HG03342 (cell line): Measurements from ENCODE around the gene SCO2.

Source experiments
- ATAC-seq: cut with Tn5 transposase; IDR thresholded peaks from one replicate; pipeline ENCODE4 v1.9.1; 2021; ENCODE audit warnings: mild to moderate bottlenecking, moderate library complexity; ENCODE audit not compliant: unreplicated experiment

SCO2 gene

GRCh38 chr22:50482107-50483074 is 43.0 kb downstream of the SCO2 start:
- no peak for ATAC-seq

GRCh38 chr22:50481440-50482106 is 43.8 kb downstream of the SCO2 start, which contains the start of gene ADM2:
ADM2 (plus strand) TSS chr22:50481543; CDS start chr22:50481848, 305 bp downstream.
- no peak for ATAC-seq

GRCh38 chr22:50481045-50481439 is 44.4 kb downstream of the SCO2 start:
- ATAC-seq, result no peak

DNA sequence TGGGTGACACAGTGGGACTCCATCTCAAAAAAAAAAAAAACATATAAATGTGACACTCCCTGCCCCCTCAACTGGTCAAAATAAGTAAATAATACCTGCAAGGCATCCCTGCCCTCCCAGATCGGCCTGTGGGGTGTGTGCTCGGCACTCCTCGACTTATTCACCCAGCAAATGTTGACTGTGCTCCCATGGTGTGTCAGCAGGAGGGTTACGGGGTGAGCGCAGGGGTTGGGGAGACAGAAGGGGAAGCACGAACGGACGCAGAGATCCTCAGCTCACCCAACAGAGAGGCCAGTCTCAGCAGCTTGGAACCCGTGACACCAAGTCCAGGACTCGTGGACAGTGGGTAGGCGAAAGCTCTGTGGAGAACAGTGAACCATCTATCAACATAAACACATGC is 45.7 kb downstream of the SCO2 start:
- ATAC-seq, result no peak

GRCh38 chr22:50477923-50478322 is 47.5 kb downstream of the SCO2 start:
- no peak for ATAC-seq

DNA sequence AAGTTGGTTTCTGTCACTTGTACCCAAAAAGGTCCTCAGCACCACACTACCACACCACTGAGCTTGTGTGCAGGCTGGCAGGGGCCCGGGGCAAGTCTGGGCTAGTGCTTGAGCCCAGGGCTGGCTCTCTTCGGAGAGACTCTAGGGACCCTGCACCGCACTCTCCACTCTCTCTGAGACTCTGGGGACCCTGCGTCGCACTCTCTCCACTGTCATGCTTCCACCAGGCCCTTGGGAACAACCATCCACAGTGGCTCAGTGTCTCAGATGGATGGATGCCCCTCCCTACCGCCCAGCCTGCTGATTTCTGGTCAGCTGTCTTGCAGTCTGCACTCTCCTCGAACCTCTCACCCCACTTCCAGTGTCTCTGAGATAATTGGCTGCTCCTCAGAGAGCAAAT is 48.5 kb downstream of the SCO2 start:
- ATAC-seq, result no peak

DNA sequence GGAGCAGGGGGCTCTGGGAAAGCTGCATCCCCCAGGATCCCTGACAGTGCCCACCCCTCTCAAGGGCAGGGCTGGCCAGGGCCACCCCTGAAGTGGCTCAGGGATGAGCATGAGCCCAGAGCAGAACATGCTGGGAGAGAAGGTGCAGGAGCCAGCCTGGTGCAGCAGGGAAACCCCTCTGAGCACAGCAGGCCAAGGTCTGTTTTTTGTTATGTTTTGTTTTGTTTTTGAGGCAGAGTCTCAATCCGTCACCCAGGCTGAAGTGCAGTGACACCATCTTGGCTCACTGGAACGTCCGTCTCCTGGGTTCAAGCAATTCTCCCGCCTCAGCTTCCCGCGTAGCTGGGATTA is 49.8 kb downstream of the SCO2 start:
- no peak for ATAC-seq

DNA sequence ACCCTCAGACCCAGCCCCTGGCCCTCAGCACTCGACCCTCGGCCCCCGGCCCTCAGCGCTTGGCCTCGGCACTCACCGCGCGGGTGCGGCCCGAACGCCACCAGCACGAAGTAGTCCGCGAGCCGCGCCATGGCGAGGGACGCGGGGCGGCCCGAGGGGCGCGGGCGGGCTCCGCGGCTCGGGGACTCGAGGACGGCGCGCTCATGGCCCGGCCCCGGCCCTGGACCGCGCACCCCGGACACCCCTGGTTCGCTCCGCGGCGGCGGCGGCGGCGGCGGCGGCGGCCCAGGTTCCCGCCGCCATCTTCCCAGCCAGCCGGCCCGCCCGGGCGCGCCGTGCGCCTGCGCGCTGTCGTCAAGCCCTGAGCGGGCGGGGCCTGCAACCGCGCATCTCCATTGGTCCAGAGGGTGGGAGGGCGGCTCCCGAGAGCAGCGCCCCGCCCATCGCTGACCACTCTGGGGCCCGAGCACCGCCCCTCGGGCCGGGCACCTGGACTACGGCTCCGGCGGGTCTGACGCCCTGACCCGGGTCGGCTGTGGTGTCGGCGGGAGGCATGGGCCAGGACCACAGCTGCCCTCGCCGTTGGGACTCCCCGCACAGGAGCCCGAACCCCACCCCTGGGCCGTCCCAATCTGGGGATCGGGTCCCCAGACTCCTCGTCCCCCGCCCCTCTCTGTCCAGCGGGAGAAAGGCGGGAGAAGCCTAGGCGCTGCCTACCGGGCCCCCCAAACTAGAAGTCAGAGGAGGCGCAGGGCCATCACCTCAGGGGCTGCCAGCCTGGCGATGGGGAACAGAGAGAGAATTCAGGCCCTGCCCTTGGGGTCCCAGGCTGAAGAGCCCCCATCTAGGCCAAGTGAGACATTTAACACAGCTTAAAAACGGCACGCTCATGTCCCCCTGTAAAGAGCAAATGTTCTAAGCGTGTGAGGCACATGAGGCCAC is 50.4 kb downstream of the SCO2 start, which contains the start of gene SBF1:
TSS of gene SBF1 (minus strand) at position 326 of the 942 bp plus-strand sequence. CDS start at position 131, 195 bp downstream.
- peak; percentile 62 for ATAC-seq

- no peak for ATAC-seq
Measured at GRCh38 chr22:50473855-50474671, 51.3 kb downstream of the SCO2 start.
